NCI-H187 treated with DMSO at 0.1 percent for 48 hours (cell line): ENCODE results near the gene MARCHF10.

Experiments
- DNase-seq: peaks from one replicate; lab custom pipeline; 2025; lab: John Stamatoyannopoulos, UW

Gene MARCHF10

DNA sequence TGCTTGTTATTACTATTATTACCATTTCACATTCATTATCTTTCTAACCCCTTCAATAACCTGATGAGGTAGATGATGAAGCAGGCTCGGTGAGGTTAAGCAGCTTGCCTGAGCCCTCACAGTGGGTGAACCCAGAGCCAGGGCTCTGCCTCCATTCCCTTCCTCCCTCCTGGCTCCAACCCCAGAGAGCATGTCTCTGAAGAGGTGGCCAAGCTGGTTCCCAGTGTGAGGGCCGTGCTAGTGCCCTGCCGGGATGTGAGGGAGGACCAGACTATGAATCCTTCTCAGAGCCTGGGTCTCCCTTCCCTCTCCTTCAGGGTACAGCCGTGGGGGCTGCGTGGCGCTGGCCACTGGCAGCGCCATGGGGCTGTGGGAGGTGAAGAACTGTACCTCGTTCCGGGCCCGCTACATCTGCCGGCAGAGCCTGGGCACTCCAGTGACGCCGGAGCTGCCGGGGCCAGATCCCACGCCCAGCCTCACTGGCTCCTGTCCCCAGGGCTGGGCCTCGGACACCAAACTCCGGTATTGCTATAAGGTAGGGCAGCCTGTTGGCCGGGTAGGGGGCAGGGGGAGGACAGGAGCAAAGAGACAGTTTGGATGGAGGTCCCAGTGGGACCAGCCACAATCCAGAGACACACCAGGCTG lies 131.0 kb downstream of the MARCHF10 start:
- DNase-seq = no peak

DNA sequence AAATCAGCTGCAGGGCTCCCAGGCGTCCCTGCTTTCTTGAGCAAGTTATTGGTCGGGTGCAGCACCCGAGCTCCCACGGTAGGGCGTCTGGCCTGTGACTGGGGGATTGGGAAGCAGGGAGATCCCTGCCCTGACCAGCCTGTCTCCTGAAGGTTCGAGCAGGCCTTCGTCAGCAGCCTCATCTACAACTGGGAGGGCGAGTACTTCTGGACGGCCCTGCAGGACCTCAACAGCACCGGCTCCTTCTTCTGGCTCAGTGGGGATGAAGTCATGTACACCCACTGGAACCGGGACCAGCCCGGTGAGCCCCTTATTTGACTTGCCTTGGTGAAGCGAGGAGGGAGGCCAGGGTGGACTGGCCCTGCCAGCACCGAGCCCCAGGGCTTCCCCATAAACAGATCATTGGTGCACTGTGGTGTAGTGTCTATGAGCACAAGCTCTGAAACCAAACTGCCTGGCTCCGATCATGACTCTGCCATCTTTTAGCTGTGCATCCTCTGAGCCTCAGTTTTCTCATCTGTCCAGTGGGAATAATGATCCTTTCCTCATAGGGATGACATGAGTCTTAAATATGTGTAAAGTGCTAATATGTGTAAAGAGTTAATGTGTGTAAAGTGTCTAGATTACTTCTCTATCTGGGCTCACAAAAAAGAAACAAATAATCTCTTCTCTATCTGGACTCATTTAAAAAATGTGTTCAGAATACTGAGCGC lies 131.7 kb downstream of the MARCHF10 start:
- no peak for DNase-seq

DNA sequence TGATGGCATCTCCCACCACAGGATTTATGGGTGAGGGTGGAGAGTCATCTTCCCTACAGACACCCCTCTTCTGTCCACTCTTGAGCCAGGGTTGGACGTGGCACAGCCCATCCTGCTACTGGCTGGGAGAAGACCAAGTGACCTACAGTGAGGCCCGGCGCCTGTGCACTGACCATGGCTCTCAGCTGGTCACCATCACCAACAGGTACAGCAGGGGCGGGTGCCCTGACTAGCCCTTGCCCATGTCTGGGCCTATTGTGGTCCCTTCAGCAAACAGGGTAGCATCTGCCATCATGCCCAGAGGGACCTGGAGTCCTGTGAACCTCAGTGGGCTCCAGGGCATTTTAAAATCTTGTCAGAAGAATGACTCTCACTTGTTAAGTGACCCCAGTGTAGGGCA lies 132.4 kb downstream of the MARCHF10 start:
- DNase-seq = no peak

DNA sequence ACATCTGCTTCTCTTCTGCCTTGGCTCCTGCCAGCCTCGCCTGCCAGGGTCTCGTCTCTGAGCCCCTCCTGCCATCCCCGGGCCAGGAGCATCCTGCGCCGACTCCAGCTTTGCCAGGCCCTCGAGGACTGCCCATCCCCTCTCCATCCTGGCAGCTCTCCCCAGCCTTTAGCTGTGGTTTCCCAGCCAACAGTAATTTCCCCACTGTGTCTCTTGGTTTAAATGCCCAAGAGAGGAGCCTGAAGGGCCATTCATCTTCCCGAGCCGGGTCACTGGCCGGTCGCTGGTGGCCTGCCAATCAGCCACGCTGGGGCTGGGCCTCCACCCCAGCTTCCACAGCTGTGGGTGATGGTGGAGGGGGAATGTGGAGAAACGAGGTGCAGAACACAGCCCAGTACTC lies 132.9 kb downstream of the MARCHF10 start:
- no peak for DNase-seq

DNA sequence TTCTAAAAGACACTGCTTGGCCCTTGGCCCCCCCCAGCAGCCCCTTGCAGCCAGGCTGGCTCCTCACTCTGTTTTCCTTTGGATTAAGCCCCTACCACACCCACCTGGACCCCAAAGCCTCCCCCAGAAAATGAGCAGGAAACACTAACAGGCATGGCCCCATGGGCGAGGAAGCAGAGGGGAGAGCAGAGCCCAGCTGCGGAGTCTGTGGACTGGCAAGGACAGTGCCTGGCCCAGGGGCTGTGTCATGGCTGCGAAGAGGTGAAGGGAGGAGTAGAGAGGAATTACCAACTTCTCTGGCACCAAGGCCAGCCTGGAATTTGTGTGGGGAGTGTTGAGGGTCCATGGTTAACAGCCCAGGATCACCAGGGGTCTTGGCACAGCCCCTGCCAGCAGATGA lies 133.3 kb downstream of the MARCHF10 start:
- no peak for DNase-seq

DNA sequence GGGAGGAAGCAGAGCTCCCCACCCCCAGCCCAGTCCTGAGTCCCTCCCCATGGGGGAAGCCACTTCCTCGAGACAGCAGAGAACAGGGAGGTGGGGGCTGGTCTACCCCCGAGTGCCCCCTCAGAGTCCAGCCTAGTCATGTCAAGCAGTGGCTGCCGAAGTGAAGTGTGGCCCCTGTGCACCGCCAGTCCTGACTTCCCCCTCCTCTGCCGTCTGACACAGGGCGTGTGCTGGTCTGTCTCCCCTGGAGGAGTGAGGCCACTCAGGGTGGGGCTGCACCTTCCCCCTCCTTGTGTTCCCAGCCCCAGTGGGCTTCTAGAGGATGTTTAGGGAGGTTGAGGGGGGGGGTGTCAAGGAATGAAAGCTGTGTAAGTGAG lies 133.8 kb downstream of the MARCHF10 start:
- DNase-seq = no peak

DNA sequence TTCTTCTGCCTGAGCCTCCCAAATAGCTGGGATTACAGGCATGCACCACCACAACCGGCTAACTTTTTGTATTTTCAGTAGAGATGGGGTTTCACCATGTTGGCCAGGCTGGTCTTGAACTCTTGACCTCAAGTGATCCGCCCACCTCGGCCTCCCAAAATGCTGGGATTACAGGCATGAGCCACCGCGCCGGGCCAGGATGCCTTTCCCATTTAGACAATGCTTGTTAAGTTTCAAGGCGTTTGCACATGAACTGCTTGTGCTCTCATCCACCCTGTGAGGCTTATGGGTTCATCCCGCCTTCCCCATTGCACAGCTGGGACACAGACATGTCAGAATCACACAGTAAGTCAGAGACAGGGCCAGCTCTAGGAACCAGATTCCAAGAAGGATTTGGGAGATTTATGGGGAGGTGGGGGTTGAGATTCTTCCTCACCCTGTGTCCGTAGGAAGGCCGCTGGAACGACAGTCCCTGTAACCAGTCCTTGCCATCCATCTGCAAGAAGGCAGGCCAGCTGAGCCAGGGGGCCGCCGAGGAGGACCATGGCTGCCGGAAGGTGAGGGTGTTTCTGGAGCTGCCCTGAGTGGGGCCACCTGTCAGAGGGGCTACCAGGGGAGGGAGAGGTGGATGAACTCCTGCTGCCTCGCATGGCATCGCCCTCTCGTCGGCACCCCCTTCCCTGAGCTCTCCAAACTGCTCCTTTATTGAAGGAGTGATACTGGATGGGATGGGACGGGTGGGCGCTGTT lies 134.3 kb downstream of the MARCHF10 start:
- DNase-seq = no peak

DNA sequence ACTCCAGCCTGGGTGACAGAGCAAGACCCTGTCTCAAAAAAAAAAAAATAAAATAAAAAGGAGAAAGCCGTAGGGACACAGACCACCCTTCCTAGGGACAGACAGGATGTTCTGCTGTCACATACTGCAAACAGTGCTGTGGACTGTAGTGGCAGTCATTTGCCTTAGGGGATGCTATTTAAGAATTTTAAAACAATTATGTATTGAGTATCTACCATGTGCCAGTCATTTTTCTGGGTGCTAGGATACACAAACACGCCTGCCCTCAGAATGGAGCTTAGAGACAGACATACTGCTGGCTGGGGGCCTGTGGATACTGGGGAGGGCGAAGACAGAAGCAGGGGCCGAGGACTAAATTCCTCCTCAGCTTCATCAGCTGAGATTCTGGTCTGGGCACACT lies 135.2 kb downstream of the MARCHF10 start:
- no peak for DNase-seq

DNA sequence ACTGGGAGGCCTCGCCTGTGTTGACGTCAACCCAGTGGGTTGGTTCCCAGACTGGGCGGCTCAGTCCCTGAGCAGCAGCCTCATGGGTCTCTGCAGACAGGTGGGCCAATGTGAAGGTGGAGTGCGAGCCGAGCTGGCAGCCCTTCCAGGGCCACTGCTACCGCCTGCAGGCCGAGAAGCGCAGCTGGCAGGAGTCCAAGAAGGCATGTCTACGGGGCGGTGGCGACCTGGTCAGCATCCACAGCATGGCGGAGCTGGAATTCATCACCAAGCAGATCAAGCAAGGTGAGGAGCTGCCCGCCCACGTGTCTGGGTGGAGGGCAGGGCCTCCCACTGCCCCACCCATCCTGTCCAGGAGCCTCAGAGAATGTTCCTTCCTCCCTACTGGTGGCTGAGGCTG lies 136.6 kb downstream of the MARCHF10 start:
- no peak for DNase-seq

DNA sequence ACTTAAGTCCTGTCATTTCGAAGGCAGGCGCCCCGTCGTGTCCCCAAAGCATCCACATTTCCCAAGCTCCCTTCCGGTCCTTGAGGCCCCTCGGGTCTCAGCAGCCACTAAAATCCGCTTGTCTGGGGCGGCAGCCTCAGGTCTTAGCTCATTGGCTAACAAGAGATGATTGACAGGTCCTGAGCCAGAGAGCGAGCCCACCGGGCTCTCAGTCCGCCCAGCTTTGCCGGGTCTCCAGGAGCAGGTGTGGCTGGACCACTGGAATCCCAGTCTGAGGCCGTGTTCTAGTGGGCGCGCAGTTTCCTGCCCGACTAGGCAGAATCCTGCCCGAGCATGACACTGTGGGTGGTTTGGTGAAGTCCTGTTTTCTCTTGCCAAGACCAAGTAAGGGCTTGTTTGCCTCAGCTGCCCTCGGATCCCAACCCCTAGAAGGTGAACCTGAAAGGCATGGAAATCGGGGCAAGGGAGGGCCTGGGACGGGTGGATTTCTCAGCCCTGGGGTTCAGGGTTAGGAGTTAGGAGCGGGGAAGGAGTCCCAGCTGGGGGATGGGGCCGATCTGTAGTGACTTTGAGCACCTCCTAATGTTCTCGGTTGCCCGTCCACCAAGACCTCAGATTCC lies 137.8 kb downstream of the MARCHF10 start:
- DNase-seq = no peak

DNA sequence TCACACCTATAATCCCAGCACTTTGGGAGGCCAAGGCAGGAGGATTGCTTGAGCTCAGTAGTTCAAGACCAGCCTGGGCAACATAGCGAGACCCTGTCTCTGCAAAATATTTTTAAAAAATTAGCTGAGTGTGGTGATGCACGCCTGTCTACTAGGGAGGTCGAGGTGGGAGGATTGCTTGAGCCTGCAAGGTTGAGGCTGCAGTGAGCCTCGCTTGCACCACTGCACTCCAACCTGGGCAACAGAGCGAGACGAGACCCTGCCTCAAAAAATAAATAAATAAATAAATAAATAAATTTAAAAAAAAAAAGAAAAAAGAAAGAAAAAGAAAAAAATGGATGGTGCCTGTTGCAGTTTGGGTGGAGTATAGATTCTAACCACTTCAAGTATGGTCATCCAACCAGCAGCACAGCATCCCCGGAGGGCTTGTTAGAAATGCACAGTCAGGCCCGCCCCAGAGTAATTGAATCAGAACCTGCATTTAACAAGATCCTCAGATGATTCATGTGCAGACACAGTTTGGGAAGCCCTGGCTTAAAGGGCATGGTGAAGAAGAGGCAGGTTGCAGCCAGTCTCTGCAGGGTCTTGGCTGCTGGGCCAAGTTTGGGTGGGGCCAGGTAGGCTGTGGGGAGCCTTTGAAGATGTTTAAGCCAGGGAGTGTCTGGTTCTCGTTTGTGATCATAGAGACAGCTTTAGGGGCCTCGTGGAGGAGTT lies 139.9 kb downstream of the MARCHF10 start:
- no peak for DNase-seq

DNA sequence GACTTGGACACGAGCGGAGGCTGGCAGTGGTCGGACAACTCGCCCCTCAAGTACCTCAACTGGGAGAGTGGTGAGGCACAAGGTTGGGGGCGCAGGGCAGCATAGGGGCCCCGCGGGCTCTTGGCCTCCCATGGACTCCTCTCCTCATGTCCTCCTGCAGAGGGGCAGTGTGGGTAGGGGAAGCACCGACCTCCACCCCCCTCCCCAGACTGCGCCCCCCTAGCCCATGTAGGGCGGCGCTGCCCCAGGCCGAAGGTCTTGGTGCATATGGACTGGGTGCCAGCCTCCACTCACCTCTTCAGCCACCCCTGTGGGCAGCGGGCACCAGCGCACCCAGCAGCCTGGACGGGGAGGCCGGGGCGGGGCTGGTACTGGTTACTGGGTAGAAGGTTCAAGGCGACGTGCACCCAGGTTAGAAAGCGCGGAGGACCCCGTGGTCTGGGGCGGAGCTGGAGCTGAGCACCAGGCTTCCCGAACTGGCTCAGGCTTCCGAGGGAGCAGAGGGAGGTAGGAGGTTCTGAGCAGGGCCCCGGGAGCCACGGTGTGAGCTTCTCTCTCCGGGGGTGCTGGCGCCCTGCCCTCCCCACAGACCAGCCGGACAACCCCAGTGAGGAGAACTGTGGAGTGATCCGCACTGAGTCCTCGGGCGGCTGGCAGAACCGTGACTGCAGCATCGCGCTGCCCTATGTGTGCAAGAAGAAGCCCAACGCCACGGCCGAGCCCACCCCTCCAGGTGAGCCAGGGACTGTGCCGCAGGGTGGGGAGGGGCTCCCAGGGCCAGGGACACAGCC lies 141.1 kb downstream of the MARCHF10 start:
- no peak for DNase-seq

DNA sequence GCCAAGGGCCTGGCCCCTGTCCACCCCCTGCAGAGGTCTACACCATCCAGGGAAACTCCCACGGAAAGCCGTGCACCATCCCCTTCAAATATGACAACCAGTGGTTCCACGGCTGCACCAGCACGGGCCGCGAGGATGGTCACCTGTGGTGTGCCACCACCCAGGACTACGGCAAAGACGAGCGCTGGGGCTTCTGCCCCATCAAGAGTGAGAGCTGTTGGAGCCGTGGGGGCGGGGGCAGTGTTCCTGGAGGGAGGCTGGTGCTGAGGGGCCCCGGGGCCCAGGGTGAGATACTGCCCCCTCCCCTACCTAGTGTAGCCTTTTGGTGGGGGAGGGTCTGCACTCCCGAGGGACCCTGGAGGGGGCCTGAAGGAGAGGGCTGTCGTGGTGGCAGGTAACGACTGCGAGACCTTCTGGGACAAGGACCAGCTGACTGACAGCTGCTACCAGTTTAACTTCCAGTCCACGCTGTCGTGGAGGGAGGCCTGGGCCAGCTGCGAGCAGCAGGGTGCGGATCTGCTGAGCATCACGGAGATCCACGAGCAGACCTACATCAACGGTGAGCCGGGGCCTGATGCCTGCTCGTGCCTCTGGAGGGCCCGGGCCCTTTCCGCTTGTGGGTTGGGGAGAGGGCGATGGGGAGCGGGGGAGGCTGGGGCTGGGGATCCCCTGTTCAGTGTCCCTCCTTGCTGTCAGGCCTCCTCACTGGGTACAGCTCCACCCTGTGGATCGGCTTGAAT lies 141.9 kb downstream of the MARCHF10 start:
- DNase-seq = no peak

DNA sequence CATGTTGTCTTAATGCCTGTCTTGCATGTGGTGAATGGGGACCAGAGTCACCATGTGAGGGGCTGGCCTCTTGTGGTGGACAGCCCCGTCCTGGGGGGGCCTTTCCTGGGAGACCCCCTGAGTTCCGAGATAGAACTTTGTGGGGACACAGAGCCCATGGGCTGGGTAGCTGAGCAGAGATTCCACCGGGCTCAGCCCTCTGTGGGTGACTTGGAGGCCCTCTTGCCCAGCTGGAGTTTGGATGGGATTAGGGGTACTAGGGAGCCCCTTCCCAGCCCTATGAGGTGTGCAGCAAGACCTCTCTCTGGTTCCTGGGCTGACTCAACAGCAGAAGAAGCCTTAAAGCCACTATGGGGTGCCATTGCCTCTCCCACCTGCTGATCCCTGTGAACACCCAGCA lies 142.5 kb downstream of the MARCHF10 start:
- no peak for DNase-seq

DNA sequence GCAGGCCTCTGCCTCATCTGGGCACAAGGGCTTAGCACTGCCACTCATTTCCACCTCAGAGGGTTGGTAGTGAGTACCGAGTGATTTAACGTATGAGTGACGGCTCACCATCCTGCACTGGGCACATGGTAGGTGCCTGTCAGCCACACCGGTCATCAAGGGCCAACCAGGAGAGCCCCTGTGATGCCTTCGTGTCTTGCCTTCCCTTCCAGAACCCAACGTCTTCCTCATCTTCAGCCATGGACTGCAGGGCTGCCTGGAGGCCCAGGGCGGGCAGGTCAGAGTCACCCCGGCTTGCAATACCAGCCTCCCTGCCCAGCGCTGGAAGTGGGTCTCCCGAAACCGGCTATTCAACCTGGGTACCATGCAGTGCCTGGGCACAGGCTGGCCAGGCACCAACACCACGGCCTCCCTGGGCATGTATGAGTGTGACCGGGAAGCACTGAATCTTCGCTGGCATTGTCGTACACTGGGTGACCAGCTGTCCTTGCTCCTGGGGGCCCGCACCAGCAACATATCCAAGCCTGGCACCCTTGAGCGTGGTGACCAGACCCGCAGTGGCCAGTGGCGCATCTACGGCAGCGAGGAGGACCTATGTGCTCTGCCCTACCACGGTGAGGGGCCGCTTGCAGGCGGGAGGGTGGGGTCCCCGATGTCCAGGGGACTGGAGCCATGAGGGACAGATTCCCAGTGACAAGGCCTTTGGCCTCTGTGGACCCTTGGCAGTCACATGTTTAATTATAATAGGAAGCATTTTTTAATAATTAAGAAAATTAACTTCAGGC lies 143.6 kb downstream of the MARCHF10 start:
- DNase-seq = no peak

DNA sequence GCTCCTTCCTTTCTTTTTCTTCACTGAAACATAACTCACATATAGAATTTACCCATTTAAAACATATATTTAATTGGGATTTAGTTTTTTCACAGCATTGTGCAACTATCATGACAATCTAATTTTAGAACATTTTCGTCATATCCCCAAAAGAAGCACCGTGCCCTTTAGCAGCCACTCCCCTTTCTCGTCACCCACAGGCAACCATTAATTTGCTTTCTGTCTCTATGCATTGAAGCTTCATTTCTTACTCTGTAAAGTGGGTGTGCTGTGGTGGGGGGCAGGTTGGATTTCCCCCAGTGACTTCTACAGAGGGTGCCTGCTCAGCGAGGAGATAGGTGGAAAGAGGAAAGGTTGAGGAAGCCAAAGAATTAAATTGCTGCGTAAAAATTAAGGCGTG lies 144.8 kb downstream of the MARCHF10 start:
- no peak for DNase-seq

DNA sequence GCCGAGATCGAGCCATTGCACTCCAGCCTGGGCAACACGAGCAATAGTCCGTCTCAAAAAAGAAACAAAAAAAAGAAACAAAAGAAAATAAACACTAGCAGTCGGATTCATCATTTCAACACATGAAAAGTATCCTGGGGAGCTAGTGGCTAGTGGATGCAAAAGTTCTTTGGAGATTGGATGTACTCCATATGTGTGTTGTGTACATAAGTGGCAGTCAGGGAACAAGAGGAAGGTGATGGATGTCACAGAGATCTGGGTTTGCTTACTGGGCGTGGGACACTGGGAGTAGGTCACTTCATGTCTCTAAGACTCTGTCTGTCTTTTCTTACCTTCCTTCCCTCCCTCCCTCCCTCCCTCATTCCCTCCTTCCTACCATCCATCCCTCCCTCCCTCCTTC lies 145.3 kb downstream of the MARCHF10 start:
- DNase-seq = no peak

DNA sequence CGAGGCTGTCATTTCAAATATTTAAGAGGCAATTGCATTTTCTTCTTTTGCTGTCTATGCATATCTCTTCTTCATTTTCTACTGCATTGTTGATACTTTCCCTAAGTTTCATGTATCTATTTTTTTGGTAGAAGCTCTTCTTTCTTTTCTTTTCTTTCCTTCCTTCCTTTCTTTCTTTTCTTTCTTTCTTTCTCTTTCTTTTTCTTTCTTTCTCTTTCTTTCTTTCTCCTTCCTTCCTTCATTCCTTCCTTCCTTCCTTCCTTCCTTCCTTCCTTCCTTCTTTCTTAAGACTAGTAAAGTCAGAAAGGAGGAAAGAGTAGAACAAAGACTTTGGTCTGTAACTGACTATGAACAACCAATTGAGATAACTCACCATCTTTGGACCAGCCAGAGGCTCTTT lies 146.8 kb downstream of the MARCHF10 start:
- no peak for DNase-seq

DNA sequence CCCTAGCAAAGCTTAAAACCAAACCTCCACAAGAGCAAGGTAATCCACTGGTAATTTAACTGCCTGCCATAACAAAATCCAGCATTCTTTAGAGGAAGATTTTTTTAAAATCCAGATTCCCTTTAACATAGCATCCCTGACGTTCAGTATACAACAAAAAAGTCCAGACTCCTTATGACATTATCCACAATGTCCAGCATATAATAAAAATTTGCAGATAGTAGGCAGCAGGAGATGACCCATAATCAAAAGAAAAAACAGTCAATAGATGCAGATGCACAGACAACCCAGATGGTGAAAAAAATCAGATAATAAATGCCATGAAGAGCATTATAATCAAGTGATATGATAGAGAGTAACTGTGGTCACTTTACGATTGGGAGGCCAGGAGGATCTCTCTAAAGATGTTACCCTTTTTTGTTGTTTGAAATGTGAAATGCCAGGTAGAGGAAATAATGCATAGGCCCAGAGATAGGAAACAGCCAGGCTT lies 147.4 kb downstream of the MARCHF10 start:
- DNase-seq = no peak
